ENCODE results near the gene HOXC6.

GRCh38 chr12:54026640-54027441 is 1.4 kb upstream of the HOXC6 start:
- TF ChIP-seq POLR2A (IDR thresholded peaks at IDR 0.05; ENCODE audit: low read depth) (no peak), CTCF (IDR thresholded peaks at IDR 0.05) (no peak)

Measured in esophagus muscularis mucosa (tissue), 3 donors.